Endometrial microvascular endothelial cells (primary cell): ENCODE measurements around the gene PRSS12. TPM values are rescaled to one million over a fixed set of nuclear protein-coding genes. Genes with fewer than 3 reads are reported as not detected.

Source experiments
- in situ Hi-C: cut with HindIII; loops from 2 replicates; pipeline ENCODE4 v1.10.0; 2017; ENCODE audit warnings: low sequenced_read_pairs, low pct_unique_long_range_greater_than_20kb; ENCODE audit errors: inconsistent ontology term
- total RNA-seq: library from RNA; depleted of rRNA; stranded (reverse); fragments of >200 nt; gene quantifications from one replicate; pipeline ENCODE4 v1.2.3, GENCODE V29; 2015; ENCODE audit errors: inconsistent ontology term

The PRSS12 gene
- total RNA-seq, 1 donor from 2014 or later, result 0.84 TPM

DNA sequence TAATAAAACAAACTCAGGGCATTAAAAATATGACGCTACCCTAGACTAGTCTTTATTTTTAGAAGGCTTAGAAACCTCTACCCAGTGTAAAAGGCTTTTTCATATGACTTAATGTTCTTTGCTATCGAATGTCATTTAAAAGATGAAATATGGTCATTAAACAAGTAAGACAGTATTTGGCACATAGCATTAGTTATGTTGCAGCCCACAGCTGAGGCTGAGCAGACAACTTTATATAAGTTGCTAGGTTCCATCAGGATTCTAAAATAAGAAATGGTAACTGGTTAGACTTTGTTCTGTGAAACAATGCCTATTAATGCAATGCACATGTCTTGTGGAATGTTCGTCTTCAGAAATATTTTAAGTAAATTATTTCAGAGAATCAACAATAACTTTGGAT lies 10.4 kb upstream of the PRSS12 start:
- in situ Hi-C loops, result no loop called here

DNA sequence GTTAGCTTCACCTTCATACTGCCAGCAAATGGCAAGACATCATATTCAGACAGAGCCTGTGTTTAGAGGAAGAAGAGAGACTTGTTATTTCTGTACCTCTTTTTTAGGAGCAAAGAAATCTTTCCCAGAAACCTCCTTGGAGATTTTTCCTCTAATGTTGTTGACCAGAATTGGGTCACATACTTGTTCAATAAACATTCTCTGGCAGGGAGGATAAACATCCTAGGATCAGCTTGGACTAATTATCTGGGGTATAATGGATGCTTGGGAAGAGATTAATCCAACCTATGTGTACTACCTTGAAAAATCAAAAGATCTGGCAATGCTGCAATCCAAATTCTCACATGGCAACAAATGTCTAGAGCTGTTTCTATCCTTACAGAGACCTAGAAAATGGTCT lies 8.4 kb upstream of the PRSS12 start:
- in situ Hi-C loops, result no loop called here

DNA sequence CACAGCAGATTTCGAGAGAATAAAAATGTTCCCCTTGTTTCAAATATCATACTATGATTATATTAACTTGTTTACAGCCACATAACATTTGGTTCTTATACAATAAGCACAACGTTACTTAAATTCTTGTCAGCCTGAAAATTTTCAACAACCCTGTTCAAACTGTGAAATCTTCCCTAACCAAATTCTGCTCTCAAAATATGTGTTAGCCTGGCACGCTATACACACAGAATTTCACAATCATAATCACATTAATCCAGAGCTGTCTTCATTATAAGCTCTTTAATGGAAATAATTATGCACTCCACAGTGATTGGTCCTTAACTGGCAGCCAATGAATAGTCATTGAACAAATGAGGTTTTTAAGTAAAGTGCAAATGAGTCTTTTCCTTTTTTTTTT lies 7.3 kb upstream of the PRSS12 start:
- in situ Hi-C loops, result no loop called here

DNA sequence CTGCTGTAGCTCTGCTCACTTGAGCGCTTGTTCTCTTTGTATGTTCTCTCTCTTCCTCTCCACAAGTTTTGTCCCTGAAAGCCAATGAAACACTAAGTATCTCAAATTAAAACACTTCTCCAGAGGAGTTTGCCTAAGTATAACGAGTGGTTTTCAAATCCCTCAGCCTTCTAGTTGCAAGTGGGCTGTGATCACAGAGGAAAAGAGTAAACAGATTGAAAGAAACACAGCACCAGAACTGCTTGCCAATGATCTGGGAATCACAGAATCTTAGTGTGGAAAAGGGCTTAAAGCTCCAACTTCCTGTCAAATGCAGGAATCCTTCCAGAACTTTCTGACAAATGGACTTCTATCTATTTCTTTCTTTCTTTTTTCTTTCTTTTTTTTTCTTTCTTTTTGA lies 4.8 kb upstream of the PRSS12 start:
- in situ Hi-C loops, result no loop called here

DNA sequence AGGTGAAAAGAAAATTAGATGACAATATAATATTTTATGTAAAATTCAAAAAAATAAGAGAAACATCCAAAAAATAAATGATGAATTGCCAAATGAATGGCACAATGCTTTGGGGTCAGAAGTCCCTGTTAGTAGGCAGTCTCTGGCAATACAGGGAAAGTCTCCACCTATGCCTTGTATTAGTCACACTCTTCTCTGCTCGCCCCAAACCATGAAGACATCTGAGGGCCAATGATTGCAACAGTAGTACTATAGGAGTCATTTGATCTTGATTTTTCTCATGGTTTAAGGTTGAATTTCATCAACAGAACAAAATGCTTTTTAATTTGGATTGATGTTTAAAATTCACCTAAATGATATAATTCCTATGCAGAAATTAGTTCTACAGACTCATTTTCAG lies 3.9 kb upstream of the PRSS12 start:
- in situ Hi-C loops, result no loop called here

DNA sequence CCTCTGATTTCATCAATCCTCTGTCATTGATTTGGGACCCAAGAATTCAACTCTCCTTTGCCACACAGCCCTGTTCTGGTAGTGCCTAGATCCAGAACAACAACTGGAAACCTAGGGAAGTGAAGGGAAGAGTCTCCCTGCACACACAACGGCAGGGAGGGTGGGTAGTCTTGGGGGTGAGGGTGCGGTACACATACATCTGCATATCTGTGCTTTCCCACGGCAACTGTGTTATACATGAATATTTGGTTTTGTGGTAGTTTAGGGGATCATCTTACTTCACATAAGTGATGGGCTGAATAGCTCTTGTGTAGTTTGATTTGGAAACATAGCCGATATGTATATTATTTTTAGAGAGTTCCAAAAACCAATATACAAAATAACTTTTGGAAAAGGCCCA lies 3.3 kb upstream of the PRSS12 start:
- in situ Hi-C loops, result no loop called here

DNA sequence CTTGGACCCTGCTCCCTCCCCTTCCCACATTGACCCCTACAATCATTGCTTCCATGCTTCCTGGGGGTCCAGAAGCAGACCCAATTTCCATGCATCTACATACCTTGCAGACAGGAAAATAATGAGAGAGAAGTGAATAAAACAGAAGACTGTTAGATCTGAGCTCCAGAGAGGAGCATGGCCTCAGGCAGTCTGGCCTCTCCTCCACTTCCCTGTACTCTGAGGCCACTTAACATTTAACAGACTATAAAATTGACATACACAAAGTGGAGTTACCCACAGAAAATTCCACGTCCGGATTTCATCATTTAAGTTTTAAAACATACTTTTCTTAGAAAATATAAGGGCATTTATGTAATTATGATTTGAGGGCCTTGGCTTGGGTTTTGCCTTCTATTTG lies 2.1 kb upstream of the PRSS12 start:
- in situ Hi-C loops, result no loop called here

DNA sequence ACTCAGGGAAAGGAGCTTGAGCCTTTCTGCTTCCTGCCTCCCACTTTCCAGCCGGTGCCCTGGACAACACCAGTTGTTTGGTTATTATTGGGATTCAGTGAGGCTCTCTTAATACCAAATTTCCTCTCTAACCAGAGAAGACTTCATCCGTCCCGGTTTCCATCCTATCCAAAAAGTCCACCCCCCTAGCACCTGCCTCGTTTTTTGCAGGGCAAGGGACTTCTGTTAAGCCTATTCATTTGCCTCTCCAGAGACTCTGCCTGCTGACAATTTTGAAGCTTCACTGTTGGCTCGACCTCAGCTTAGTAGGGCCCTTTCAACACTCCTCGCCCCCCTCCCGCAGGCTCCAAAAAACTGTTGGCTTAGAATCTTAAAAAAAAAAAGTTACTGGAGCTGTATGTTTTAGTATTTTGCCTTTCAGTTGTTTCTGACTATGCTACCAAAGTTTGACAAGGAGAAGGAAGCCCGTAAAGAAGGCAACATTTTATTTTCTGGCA lies 779 bp upstream of the PRSS12 start:
- in situ Hi-C loops, result no loop called here

DNA sequence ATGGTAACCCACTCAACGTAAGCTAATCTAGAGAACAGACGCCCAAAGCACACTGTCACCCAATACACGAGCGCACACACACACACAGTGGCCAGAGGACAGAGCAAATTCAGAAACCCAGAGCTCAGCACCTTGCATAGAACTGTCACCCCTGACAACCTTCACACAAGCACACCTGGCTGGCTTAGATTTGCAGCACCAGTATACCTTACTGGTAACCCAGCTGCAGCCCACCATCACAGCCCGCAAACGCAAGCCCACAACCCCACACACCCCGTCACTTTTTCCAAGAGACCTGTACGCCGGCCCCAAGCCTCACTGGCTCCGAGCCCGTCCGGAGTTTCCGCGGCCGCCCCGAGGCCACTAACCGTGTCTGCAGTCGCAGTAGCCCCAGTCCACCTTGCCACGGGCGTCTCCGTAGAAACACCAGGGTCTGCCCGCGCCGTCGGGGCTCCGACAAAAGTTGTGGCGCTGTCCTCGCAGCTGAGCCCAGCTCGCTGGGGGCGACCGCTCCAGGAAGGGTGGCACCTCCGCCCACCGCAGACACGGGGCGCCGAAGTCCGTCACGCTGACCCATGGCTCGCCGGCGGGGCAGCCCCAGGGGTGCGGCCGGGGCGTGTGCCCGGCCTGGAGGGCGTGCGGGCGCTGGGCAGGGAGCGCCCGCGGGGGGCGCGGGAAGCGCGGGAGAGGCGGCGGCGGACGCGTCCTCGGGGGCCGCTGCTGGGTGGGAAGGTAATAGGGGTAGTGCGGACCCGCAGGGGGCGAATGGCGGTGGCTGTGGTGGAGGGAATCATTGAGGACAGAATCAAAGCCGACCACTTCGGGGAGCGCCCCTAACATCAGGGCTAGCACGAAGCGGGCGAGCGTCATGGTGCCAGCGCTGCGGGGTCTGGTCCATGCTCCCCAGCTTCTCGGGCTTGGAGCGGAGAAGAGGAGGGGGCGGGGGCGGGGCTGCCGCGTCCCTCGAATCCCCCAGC lies 664 bp downstream of the PRSS12 start:
- in situ Hi-C loops, result no loop called here

DNA sequence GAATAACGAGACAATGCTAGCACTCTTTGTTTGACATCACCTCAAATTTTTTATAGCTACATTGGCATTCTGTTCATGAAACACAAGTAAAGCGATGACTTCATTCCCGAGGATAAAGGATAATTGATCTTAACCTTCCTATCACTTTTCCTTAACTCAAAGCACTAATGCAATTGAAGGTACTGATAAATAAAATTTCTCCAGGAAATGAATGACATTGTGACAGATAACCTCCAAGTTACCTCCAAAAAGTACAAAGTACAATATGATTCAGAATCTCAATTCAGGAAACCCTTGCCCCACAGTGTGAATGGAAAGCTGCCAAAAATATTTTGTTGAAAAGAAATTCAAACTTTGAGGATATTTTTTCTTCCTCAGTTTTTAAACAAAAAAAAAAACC lies 1.8 kb downstream of the PRSS12 start:
- in situ Hi-C loops, result no loop called here

DNA sequence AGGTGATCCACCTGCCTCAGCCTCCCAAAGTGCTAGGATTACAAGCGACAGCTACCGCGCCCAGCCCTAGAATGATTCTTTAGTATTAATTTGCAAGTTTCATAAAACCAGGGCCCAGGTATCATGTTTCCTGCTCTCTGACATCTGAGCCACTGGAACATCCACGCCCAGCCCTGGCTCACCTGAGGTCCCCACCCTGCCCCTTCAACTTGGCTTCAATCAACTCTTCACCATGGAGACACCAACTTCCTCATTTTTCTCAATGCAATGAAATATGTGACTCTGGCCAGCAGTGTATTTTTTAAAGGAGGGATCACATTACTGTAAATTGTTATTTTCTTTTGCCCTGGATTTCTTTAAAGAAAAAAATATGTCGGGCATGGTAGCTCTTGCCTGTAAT lies 3.9 kb downstream of the PRSS12 start:
- in situ Hi-C loops, result no loop called here

DNA sequence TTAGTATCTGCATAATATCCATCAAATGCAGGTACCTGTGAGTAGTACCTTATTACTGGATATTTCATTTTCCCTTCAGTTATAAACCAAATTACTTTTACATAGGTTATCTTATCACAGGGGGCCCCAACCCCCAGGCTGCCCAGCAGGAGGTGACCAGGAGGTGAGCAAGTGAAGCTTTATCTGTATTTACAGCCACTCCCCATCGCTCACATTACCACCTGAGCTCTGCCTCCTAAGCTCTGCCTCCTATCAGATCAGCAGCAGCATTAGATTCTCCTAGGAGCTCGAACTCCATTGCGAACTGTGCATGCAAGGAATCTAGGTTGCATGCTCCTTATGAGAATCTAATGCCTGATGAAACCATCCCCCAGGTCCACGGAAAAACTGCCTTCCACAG lies 6.3 kb downstream of the PRSS12 start:
- in situ Hi-C loops, result no loop called here

DNA sequence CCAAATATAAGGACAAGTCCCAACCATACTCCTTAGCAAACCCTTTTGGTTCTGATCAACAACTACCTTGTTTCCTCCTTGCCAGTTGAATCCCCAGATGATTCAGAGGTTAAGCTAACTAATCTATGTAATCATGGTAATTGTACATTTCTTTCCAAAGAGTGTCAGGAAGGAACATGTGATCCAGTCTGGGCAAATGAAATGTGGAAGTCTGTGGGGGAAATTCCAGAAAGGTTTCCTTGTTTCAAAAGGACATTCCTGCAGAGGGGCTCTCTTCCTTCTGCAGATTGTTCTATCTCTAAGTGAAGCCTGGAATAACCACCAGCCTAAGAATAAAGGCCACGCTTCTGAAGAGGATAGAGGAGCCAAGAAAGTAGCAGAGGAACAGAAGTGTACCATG lies 7.0 kb downstream of the PRSS12 start:
- in situ Hi-C loops, result no loop called here

DNA sequence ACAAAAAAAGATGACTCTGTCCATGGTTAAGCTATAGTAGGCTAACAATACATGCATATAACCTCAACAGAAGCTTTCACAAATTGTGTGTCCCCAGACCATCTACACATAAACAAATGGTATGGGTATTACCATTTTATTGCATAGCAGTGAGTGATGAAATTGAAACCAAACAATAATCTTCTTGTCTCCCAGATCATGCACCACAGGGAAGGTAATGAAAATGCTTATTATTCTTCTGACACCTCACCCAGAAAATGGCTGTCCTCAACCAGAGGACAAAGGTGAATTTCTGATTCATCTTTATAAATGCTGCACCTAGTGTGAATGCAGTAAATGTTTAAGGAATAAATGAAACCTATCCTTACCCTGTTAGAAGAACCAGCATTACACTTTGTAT lies 8.0 kb downstream of the PRSS12 start:
- in situ Hi-C loops, result no loop called here

DNA sequence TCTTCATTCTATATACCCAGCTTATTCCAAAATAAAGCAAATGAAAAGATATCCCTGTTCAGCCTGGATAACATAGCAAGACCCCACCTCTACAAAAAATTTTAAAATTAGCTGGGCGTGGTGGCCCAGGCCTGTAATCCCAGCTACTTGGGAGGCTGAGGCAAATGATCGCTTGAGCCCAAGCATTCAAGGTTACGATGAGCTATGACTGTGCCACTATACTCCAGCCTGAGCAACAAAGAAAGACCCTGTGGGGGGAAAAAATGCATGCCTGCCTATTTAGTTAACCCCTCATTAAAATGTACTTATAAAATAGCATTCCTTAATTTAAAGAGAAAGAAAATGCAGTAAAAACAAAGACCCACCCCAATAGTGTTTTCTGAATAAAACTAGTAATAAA lies 9.3 kb downstream of the PRSS12 start:
- in situ Hi-C loops, result no loop called here

DNA sequence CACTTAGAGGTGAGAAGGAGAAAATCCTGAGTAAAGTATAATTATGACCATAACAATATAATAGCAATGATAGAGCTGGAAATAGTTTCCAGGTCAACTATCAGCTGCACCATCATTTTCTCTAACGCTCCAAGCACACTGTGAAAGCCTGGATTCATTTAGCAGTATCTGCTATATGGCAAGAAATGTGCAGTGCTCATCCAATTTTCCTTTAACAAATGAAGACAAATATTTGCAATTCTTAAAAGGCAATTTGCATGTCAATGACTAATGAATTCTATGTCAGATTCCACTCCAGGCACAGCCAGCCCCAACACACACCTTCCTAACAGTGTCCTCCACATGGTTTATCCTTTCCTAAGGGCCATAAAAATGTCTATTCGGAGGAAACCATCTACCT lies 12.7 kb downstream of the PRSS12 start:
- in situ Hi-C loops, result no loop called here

DNA sequence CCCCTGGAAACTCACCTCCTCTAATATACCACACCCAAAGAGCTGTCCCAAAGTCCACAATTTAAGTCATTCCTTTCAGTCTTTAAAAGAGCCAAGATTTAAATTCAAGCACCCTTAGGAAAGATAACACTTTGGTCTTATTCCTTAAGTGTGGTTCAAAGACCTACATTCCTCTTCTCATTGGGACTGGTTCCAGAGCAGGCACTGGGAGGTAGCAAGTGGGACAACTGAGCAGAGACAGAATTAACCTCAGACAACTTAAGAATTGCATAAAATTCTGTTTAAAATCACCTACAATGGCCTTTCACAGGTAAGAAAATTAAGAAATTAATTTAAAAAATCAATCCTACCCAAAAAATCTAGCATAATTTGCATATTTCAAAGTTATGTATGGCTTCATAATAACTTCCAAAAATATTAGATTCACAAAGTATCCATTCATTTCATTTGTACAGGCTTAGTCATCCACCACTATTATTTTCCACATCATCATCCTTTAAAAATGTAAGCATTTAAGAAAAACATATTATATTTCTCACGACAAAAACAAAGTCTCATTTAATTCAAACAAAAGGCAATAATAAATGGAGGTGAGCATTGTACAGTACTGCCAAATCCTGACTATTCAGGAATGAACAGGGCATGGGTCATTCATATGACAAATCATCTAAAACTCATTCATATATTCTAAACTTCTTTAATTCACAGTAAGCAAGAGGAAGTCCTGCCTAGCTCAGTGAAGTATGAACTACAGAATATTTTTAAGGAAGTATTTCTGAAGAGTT lies 13.6 kb downstream of the PRSS12 start:
- in situ Hi-C loops, result no loop called here

DNA sequence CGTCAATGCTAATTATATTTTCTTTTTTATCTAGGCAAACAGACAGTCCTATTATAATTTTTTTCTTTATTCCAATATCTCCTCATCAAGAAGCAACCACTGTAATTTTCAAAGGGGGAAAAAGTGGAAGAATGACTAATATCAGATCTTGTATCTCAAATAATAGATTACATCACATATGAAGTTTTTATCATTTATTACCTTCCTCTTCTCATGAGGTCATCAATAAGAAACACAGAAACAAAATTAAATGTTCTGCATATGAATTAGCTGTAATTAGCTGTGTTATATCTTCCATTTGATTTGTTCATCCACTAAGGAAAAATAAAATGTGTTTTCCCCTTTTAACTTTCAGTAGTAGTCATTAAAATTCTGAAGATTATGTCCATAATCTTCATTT lies 14.3 kb downstream of the PRSS12 start:
- in situ Hi-C loops, result no loop called here

DNA sequence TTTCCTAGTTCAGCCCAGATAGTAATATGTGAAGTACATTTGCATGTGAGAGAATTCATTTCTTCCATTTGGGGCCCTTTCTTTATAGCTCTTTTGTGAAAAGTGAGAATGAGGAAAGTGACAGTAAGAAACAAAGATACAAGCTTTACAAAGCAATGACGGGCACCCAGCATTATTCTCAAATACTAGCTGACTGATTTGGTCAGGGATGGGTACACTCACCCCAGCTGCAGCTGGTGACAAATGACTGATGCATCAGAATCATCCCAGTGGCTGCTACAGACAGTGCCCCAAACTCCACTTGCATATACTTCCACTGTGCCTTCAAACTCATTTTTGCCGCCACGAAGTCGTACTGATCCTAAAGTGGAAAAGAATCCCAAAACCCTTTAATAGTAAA lies 14.8 kb downstream of the PRSS12 start:
- in situ Hi-C loops, result no loop called here

DNA sequence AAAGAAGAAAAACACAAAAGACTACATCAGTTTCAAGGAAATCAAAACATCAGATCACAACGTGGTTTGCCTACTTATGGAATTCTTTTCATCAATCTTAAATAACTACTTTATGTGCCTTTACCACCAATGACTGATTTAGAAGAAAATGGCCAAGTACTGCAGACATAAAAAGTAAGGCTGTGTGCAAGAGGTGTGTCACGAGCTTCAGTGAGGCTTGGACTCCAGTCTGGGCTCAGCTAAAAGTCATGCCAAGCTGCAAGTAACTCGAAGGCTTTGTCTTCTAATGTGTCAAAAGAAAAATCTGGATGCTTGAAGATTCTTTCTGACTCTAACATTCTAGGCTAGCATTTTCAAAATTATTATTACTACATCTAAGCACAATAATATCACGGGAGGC lies 17.0 kb downstream of the PRSS12 start:
- in situ Hi-C loops, result no loop called here
